WTC11 (cell line): Measurements from ENCODE around the gene RBP7.

ENCODE experiments used
- ATF1 ChIP-seq: sonication (generic); formaldehyde crosslinking; IDR thresholded peaks from 2 replicates; pipeline ENCODE4 v1.8.1; 2023; ENCODE audit warnings: mild to moderate bottlenecking, moderate library complexity, missing genetic modification reagents
- ELF4 ChIP-seq: sonication (generic); formaldehyde crosslinking; IDR thresholded peaks from 2 replicates; pipeline ENCODE4 v1.8.1; 2022; ENCODE audit warnings: low read depth, mild to moderate bottlenecking, moderate library complexity, missing genetic modification reagents
- FOXP1 ChIP-seq: sonication (generic); formaldehyde crosslinking; IDR thresholded peaks from 2 replicates; pipeline ENCODE4 v1.8.0; 2022; ENCODE audit warnings: missing genetic modification reagents, mild to moderate bottlenecking, moderate library complexity, borderline replicate concordance
- MXD4 ChIP-seq: fragments of 250-450 bp; sonication (Bioruptor Pico); IDR thresholded peaks from 2 replicates; pipeline ENCODE4 v1.8.0; 2021; ENCODE audit warnings: mild to moderate bottlenecking, moderate library complexity, borderline replicate concordance
- TF ChIP-seq, protein P1 (sequence below): sonication (generic); formaldehyde crosslinking; IDR thresholded peaks from 2 replicates; pipeline ENCODE4 v1.8.0; 2022; ENCODE audit warnings: mild to moderate bottlenecking, missing genetic modification reagents
- TF ChIP-seq, protein P2 (sequence below): fragments of 250-450 bp; sonication (Bioruptor Pico); IDR thresholded peaks from 2 replicates; pipeline ENCODE4 v1.8.0; 2021; ENCODE audit warnings: mild to moderate bottlenecking
- TF ChIP-seq, protein P3 (sequence below): fragments of 200-600 bp; IDR thresholded peaks from 2 replicates; pipeline ENCODE4 v1.8.0; 2022; ENCODE audit warnings: antibody characterized with exemption
- TF ChIP-seq, protein P4 (sequence below): sonication (generic); formaldehyde crosslinking; IDR thresholded peaks from 2 replicates; pipeline ENCODE4 v1.8.0; 2022; ENCODE audit warnings: mild to moderate bottlenecking, missing genetic modification reagents

DNA sequence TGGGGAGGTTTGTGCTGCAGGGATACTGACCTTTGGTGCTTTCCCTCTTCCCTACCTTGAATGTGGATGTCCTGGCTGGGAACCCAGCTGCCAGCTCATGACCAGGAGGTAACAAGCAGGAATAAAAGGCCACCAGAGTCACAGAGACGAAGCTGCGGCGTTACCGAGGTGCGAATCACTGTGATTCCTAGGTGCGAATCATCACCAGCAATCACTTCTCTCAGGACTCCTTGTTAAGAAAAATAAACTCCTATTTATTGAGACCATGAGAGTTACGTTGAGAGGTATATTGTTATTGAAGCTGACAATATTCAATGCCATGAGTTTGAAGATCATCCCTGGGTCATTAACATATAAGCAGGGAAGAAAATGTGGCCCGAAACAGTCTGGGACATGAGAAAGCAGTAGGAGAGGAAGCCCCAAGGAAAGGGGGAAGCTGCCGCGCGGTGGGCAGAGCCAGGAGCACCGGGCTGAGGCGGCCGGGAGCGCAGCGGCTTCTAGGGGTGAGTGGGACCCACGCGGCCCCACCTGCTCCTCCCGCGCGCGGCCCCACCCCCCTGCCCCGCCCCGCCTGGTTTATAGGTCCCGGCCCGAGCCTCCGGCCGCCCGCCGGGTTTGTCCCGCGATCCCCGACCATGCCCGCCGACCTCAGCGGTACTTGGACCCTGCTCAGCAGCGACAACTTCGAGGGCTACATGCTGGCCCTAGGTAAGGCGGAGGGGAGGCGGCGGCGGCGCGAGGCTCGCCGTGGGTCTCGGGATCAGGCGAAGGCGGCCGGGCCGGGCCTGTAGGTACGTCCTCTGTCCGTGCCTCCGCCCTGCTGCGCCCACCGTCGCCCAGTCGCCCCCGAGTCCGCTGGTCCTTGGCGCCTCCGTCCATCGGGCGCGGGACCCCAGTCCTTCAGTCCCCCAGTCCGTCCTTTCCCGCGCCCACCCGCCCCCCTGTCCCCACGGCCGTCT is at the start of gene RBP7:
- TF ChIP-seq, protein P1, sequence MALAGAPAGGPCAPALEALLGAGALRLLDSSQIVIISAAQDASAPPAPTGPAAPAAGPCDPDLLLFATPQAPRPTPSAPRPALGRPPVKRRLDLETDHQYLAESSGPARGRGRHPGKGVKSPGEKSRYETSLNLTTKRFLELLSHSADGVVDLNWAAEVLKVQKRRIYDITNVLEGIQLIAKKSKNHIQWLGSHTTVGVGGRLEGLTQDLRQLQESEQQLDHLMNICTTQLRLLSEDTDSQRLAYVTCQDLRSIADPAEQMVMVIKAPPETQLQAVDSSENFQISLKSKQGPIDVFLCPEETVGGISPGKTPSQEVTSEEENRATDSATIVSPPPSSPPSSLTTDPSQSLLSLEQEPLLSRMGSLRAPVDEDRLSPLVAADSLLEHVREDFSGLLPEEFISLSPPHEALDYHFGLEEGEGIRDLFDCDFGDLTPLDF (CRISPR knock-in tag): no peak
- TF ChIP-seq, protein P2, sequence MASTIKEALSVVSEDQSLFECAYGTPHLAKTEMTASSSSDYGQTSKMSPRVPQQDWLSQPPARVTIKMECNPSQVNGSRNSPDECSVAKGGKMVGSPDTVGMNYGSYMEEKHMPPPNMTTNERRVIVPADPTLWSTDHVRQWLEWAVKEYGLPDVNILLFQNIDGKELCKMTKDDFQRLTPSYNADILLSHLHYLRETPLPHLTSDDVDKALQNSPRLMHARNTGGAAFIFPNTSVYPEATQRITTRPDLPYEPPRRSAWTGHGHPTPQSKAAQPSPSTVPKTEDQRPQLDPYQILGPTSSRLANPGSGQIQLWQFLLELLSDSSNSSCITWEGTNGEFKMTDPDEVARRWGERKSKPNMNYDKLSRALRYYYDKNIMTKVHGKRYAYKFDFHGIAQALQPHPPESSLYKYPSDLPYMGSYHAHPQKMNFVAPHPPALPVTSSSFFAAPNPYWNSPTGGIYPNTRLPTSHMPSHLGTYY (CRISPR knock-in tag): no peak
- TF ChIP-seq, protein P3, sequence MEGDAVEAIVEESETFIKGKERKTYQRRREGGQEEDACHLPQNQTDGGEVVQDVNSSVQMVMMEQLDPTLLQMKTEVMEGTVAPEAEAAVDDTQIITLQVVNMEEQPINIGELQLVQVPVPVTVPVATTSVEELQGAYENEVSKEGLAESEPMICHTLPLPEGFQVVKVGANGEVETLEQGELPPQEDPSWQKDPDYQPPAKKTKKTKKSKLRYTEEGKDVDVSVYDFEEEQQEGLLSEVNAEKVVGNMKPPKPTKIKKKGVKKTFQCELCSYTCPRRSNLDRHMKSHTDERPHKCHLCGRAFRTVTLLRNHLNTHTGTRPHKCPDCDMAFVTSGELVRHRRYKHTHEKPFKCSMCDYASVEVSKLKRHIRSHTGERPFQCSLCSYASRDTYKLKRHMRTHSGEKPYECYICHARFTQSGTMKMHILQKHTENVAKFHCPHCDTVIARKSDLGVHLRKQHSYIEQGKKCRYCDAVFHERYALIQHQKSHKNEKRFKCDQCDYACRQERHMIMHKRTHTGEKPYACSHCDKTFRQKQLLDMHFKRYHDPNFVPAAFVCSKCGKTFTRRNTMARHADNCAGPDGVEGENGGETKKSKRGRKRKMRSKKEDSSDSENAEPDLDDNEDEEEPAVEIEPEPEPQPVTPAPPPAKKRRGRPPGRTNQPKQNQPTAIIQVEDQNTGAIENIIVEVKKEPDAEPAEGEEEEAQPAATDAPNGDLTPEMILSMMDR: no peak
- TF ChIP-seq, protein P4, sequence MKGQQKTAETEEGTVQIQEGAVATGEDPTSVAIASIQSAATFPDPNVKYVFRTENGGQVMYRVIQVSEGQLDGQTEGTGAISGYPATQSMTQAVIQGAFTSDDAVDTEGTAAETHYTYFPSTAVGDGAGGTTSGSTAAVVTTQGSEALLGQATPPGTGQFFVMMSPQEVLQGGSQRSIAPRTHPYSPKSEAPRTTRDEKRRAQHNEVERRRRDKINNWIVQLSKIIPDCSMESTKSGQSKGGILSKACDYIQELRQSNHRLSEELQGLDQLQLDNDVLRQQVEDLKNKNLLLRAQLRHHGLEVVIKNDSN (CRISPR knock-in tag): no peak
- TF ChIP-seq FOXP1 (CRISPR knock-in tag) (no peak), ATF1 (CRISPR knock-in tag) (no peak), MXD4 (no peak), ELF4 (CRISPR knock-in tag) (no peak)
